WTC11 (cell line): Measurements from ENCODE around the gene STX5.

Experiments used
- CTCF ChIP-seq: fragments of 200-600 bp; IDR thresholded peaks from 2 replicates; pipeline ENCODE4 v1.8.0; 2022; ENCODE audit warnings: antibody characterized with exemption
- NFYB ChIP-seq: sonication (generic); formaldehyde crosslinking; conservative IDR thresholded peaks from 2 replicates; pipeline ENCODE4 v1.8.0; 2022; ENCODE audit warnings: low read depth, missing genetic modification reagents

- TF ChIP-seq CTCF (no peak), NFYB (CRISPR knock-in tag) (no peak)
Measured at GRCh38 chr11:62816557-62816956, 15.3 kb downstream of the STX5 start.
